Glutamatergic neuron (in vitro differentiated cells): Measurements from ENCODE around the gene CBX5. TPM values are rescaled to one million over a fixed set of nuclear protein-coding genes. Genes with fewer than 3 reads are reported as not detected.

Experiments used
- DNase-seq: peaks from one replicate; pipeline ENCODE4 v3.0.0; 2022
- H3K27ac Mint-ChIP-seq: one replicate; pipeline ENCODE4 v1.8.0; 2020; ENCODE audit warnings: mild to moderate bottlenecking, mixed read lengths, inconsistent platforms; ENCODE audit not compliant: unreplicated experiment
- H3K27me3 Mint-ChIP-seq: one replicate; pipeline ENCODE4 v1.8.0; 2020; ENCODE audit warnings: mild to moderate bottlenecking, moderate library complexity, mixed read lengths, inconsistent platforms; ENCODE audit not compliant: unreplicated experiment
- H3K36me3 Mint-ChIP-seq: one replicate; pipeline ENCODE4 v1.8.0; 2020; ENCODE audit warnings: mild to moderate bottlenecking, mixed read lengths, inconsistent platforms; ENCODE audit not compliant: unreplicated experiment
- H3K4me1 Mint-ChIP-seq: one replicate; pipeline ENCODE4 v1.8.0; 2020; ENCODE audit warnings: mild to moderate bottlenecking, low read depth, mixed read lengths, inconsistent platforms; ENCODE audit not compliant: unreplicated experiment
- H3K4me3 Mint-ChIP-seq: one replicate; pipeline ENCODE4 v1.8.0; 2020; ENCODE audit warnings: mild to moderate bottlenecking, mixed read lengths, inconsistent platforms; ENCODE audit not compliant: unreplicated experiment
- H3K9me3 Mint-ChIP-seq: one replicate; pipeline ENCODE4 v1.8.0; 2020; ENCODE audit warnings: mild to moderate bottlenecking, moderate library complexity, mixed read lengths, inconsistent platforms; ENCODE audit not compliant: unreplicated experiment
- total RNA-seq: library from RNA; stranded (reverse); fragmentation: NEBNext Ultra II Directional; extraction: Animal tissue kit (Norgen Biotek cat#: 25700); gene quantifications from one replicate; pipeline ENCODE4 v1.2.1, GENCODE V29; 2021; ENCODE audit not compliant: unreplicated experiment
- TF ChIP-seq, protein P1 (sequence below): fragments of 200-600 bp; sonication (generic); IDR thresholded peaks from one replicate; pipeline ENCODE4 v1.5.0; 2021; ENCODE audit not compliant: partially characterized antibody, unreplicated experiment

The CBX5 gene
- total RNA-seq, 1 donor from 2014 or later, result 225 TPM

DNA sequence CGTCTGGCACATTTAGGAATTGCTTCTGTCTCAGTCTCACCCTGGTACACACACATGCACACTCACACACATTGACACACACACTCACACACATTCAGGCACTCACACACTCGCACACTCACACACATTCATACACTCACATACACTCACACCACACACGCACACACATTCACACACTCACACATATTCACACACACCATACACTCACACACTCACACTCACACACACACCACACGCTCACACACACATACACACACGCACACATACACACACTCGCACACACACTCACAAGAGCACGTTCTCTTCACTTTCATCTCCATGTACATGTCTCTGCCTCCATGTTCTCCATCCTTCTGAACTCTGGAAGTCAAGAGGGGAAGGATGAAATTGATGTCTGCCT is 68.0 kb downstream of the CBX5 start:
- no peak overlapping the region for H3K4me3 Mint-ChIP-seq
- H3K36me3 Mint-ChIP-seq, result no peaks in the 10 kb centered on the region
- DNase-seq, result no peak
- no peaks in the 10 kb centered on the region for H3K4me1 Mint-ChIP-seq
- peaks cover 3% of the 10 kb centered on the region for H3K9me3 Mint-ChIP-seq
- peak overlapping the region; percentile 4 for H3K27ac Mint-ChIP-seq
- peaks cover 24% of the 10 kb centered on the region for H3K27me3 Mint-ChIP-seq
- TF ChIP-seq, protein P1, sequence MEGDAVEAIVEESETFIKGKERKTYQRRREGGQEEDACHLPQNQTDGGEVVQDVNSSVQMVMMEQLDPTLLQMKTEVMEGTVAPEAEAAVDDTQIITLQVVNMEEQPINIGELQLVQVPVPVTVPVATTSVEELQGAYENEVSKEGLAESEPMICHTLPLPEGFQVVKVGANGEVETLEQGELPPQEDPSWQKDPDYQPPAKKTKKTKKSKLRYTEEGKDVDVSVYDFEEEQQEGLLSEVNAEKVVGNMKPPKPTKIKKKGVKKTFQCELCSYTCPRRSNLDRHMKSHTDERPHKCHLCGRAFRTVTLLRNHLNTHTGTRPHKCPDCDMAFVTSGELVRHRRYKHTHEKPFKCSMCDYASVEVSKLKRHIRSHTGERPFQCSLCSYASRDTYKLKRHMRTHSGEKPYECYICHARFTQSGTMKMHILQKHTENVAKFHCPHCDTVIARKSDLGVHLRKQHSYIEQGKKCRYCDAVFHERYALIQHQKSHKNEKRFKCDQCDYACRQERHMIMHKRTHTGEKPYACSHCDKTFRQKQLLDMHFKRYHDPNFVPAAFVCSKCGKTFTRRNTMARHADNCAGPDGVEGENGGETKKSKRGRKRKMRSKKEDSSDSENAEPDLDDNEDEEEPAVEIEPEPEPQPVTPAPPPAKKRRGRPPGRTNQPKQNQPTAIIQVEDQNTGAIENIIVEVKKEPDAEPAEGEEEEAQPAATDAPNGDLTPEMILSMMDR, result no peak

GRCh38 chr12:54210400-54210790 is 69.5 kb downstream of the CBX5 start:
- no peak for DNase-seq
- H3K27me3 Mint-ChIP-seq, result peaks cover 26% of the 10 kb centered on the region

GRCh38 chr12:54208591-54208990 is 71.3 kb downstream of the CBX5 start:
- Mint-ChIP-seq H3K27ac (no peak overlapping the region), H3K36me3 (no peaks in the 10 kb centered on the region), H3K27me3 (peaks cover 26% of the 10 kb centered on the region), H3K4me1 (no peaks in the 10 kb centered on the region), H3K9me3 (peaks cover 6% of the 10 kb centered on the region), H3K4me3 (no peak overlapping the region)
- TF ChIP-seq, protein P1, result no peak
- DNase-seq, result no peak

More at GRCh38 chr12:54210400-54210790, 69.5 kb downstream of the CBX5 start:
- Mint-ChIP-seq H3K4me1 (no peaks in the 10 kb centered on the region), H3K27ac (no peak overlapping the region), H3K9me3 (peaks cover 6% of the 10 kb centered on the region), H3K36me3 (no peaks in the 10 kb centered on the region), H3K4me3 (no peak overlapping the region)
- TF ChIP-seq, protein P1, result no peak

DNA sequence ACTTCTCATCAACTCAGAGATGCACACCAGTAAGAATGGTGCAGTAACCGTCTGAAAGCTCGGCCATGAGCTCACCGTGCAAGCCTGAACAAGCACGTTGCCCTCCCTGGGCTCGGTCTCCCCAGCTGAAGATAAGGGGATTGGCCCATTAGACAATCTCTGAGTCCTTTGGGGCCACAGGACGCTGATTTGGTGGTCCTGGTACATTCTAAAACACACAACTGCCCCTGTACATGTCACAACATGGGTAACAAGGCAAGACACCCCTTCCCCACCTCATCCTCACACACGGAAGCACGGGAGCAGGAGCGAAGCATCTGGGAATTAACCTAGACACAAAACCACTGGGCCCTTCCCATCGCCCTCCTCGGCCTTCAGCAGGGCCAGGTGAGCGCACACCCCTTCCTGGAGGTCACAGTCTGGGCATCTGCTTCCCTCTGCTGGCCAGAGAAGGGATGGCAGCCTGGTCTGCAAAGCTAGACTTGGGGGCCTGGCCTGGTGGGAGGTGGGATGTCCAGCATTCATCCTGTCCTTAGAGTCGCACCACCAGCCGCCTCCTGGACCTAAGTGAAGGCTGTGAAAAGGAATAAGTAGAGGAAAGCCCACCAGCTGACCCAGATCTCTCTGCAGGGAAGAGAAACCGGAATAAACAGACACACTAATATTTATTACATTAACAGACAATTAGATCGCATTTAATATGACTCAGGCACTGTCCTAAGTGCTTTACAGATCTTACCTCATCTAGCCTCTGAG is 72.2 kb downstream of the CBX5 start:
- Mint-ChIP-seq H3K27ac (no peak overlapping the region), H3K4me1 (no peaks in the 10 kb centered on the region), H3K27me3 (peaks cover 26% of the 10 kb centered on the region), H3K36me3 (no peaks in the 10 kb centered on the region), H3K4me3 (no peak overlapping the region), H3K9me3 (peaks cover 4% of the 10 kb centered on the region)
- TF ChIP-seq, protein P1, result peak; percentile 95
- DNase-seq, result peak; percentile 93

DNA sequence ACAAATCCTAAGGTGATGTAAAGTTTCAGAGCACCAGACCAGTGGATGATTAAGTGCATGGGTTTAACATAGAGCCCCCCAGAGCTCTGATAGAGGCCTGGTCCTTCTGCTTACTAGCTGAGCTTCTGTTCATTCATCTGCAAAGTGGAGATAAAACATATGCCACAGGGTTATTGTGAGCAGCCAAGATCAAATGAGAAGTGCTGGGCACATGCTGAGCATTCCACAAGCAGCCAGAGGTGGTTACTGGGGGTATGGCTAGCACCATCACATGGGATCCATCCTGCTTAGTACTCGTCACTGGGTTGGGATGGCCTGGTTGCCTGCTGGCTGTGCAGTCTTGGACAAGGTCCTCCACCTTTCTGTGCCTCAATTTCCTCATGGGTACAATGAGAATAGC is 73.1 kb downstream of the CBX5 start:
- Mint-ChIP-seq H3K4me3 (no peak overlapping the region), H3K27me3 (peaks cover 23% of the 10 kb centered on the region), H3K4me1 (no peaks in the 10 kb centered on the region), H3K27ac (no peak overlapping the region), H3K36me3 (no peaks in the 10 kb centered on the region), H3K9me3 (peaks cover 4% of the 10 kb centered on the region)
- no peak for DNase-seq
- TF ChIP-seq, protein P1, result no peak
